Left renal cortex interstitium (tissue), 4 donors: ENCODE measurements around the gene CNR1. TPM values are rescaled to one million over a fixed set of nuclear protein-coding genes. Genes with fewer than 3 reads are reported as not detected.
"Not testable (repeated sequence)": the region's sequence is repeated elsewhere in the genome, so short reads cannot be mapped to it uniquely, and the experiment has no call there.

Experiments
- DNase-seq, 4 donors: peaks; one replicate each; pipeline ENCODE4 v3.0.0-alpha.2; 2013; ENCODE audit warnings: low read depth in 4 of 4, low spot score in 2 of 4, missing footprints in 1 of 4
- polyA plus RNA-seq, 4 donors: library from polyadenylated mRNA; unstranded; fragments of 120-200 nt; gene quantifications; one replicate each; pipeline ENCODE4 v1.2.1, GENCODE V29; 2013; ENCODE audit not compliant: insufficient read length in 4 of 4

CNR1 gene
- 1 to 10 TPM in 2 of 4 donors, under 1 TPM in 2; 0.87 to 2.0 (median 1.2) TPM for polyA plus RNA-seq

- DNase-seq, result no peak
Observed at GRCh38 chr6:88165844-88166492, at the start of gene CNR1. CNR1 (minus strand) TSS chr6:88166347; CDS start chr6:88145274, 21,073 bp downstream.

GRCh38 chr6:88211446-88211845 lies 45.3 kb upstream of the CNR1 start:
- DNase-seq, result no peak

GRCh38 chr6:88209301-88209700 lies 43.2 kb upstream of the CNR1 start:
- DNase-seq, result no peak

GRCh38 chr6:88208726-88209125 lies 42.6 kb upstream of the CNR1 start:
- DNase-seq, result no peak

GRCh38 chr6:88201734-88202133 lies 35.6 kb upstream of the CNR1 start:
- not testable (repeated sequence) for DNase-seq

- DNase-seq, result no peak
Observed at GRCh38 chr6:88184921-88185320, 18.8 kb upstream of the CNR1 start.

GRCh38 chr6:88183471-88183870 lies 17.3 kb upstream of the CNR1 start:
- no peak for DNase-seq

- no peak for DNase-seq
Observed at GRCh38 chr6:88179692-88180091, 13.5 kb upstream of the CNR1 start.

- no peak for DNase-seq
Observed at GRCh38 chr6:88177961-88178464, 11.9 kb upstream of the CNR1 start.

GRCh38 chr6:88174906-88175305 lies 8.8 kb upstream of the CNR1 start:
- no peak for DNase-seq

GRCh38 chr6:88171312-88171711 lies 5.2 kb upstream of the CNR1 start:
- no peak for DNase-seq

- DNase-seq, result no peak
Observed at GRCh38 chr6:88168362-88168761, 2.2 kb upstream of the CNR1 start.

- no peak for DNase-seq
Observed at GRCh38 chr6:88167352-88167937, 1.3 kb upstream of the CNR1 start.

GRCh38 chr6:88166493-88167351 lies 575 bp upstream of the CNR1 start:
- DNase-seq, result no peak

- no peak for DNase-seq
Observed at GRCh38 chr6:88165087-88165843, 882 bp downstream of the CNR1 start.

GRCh38 chr6:88164061-88164460 lies 2.1 kb downstream of the CNR1 start:
- no peak for DNase-seq

GRCh38 chr6:88163616-88164015 lies 2.5 kb downstream of the CNR1 start:
- DNase-seq, result no peak

- no peak for DNase-seq
Observed at GRCh38 chr6:88161940-88162339, 4.2 kb downstream of the CNR1 start.

- no peak for DNase-seq
Observed at GRCh38 chr6:88157106-88157505, 9.0 kb downstream of the CNR1 start.

- DNase-seq, result no peak
Observed at GRCh38 chr6:88145298-88145963, 20.7 kb downstream of the CNR1 start.
